KBM-7 (cell line): ENCODE measurements around the gene ZNF775.
A peak's percentile ranks its signal among the peaks of the same experiment; 100 is the strongest.

Source experiments
- DNase-seq: peaks from one replicate; pipeline ENCODE4 v3.0.0-alpha.2; 2015
- in situ Hi-C: fragments of 300-500 bp; cut with MboI; formaldehyde crosslinking; loops from 2 replicates; pipeline ENCODE4 v1.14.3; 2020; ENCODE audit warnings: low sequenced_read_pairs, low pct_unique_long_range_greater_than_20kb, mixed read lengths

The ZNF775 gene

DNA sequence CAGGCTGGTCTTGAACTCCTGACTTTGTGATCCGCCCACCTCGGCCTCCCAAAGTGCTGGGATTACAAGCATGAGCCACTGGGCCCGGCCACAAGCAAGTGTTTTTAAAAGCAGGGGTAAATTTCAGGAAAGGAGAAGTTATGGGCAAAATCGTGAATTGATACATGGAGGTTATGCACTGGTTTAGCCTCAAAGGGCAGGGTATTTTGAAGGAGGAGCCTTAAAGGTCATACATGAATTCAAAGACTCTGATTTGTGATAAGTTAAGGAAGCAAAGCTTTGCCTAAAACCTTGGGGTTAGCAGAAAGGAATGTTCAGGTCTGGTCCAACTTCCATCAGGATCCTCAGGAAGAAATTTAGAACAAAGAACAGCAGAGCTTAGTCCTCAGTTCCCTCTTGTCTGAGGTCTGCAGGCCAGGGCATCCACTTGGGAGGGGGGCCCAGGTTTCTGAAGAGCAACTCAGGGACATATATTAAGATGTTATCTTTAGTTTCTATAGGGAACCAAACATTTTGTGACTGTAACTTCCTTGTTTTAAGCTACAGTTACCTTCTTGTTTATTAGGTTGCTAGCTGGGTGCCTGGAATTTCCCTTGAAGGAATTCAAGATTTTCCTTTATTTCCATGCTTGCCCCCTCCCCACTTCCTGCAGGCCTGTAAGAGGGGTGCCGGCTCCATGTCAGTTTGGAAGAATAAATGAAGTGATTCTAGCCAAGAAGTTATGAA lies 13.3 kb upstream of the ZNF775 start:
- DNase-seq, result peak; percentile 80
- in situ Hi-C loops, result no loop called here

- in situ Hi-C loops, result no loop called here
Measured at GRCh38 chr7:150367677-150368095, 11.4 kb upstream of the ZNF775 start.

GRCh38 chr7:150368096-150368883 lies 10.8 kb upstream of the ZNF775 start, which contains the start of gene REPIN1:
Gene REPIN1 (plus strand): TSS chr7:150368822. CDS start chr7:150369712, 890 bp downstream.
- DNase-seq, result peak; percentile 83

More at GRCh38 chr7:150367677-150368095, 11.4 kb upstream of the ZNF775 start:
- no peak for DNase-seq

GRCh38 chr7:150368884-150369747 lies 10.0 kb upstream of the ZNF775 start:
- peak; percentile 59 for DNase-seq

More at GRCh38 chr7:150368096-150368883, 10.8 kb upstream of the ZNF775 start, which contains the start of gene REPIN1:
- in situ Hi-C loops, result no loop called here

GRCh38 chr7:150369748-150370501 lies 9.2 kb upstream of the ZNF775 start:
- no peak for DNase-seq
- in situ Hi-C loops, result no loop called here

More at GRCh38 chr7:150368884-150369747, 10.0 kb upstream of the ZNF775 start:
- in situ Hi-C loops, result no loop called here

DNA sequence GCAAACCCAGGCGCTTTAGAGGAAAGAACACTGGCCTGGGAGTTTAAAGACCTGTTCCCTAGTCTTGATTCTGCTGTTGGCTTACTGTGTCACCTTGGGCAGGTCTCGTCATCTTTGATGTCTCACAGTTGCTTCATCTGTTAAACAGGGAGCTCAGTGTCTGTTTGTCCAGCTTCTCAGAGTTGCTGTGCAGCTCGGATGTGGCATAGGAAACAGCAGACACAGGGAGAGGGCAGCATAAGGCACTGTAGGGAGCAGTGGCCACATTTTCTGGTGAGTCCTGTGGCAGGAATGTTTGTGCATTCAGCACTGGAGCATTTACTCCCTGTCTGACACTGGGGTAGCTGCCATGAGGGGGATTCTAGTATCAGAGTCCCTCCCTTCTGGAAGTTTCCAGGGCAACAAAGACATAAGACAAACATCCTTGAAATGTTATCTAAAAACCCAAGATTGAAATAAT lies 8.5 kb upstream of the ZNF775 start:
- no peak for DNase-seq

GRCh38 chr7:150371131-150371995 lies 7.8 kb upstream of the ZNF775 start:
- no peak for DNase-seq
- in situ Hi-C loops, result no loop called here

More for the DNA sequence above, 8.5 kb upstream of the ZNF775 start:
- in situ Hi-C loops, result no loop called here

- no peak for DNase-seq
- in situ Hi-C loops, result no loop called here
Measured at GRCh38 chr7:150371996-150372270, 7.2 kb upstream of the ZNF775 start.

GRCh38 chr7:150372271-150373048 lies 6.7 kb upstream of the ZNF775 start:
- in situ Hi-C loops, result no loop called here
- no peak for DNase-seq

GRCh38 chr7:150373049-150373801 lies 5.9 kb upstream of the ZNF775 start:
- in situ Hi-C loops, result no loop called here
- no peak for DNase-seq

DNA sequence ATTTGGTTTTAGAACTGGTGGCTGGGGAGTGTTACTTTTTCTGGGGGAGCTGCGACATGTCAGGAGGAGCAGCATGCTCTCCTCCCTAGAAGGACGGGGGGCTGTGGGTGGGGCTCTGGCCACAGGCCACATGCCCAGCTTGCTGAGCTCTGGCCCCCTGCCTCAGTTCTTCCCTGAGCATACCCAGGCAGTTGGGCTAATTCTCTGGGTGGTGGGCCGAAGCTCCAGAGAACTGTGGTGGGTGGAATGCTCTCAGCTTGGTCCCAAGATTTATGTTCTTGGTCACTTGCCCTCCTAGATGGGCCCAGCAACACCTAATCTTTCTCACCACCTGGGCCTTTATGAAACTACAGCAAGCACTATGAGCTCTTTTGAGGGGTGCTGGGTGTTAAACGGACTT lies 5.1 kb upstream of the ZNF775 start:
- no peak for DNase-seq

GRCh38 chr7:150374472-150374871 lies 4.7 kb upstream of the ZNF775 start:
- no peak for DNase-seq
- in situ Hi-C loops, result no loop called here

More for the DNA sequence above, 5.1 kb upstream of the ZNF775 start:
- in situ Hi-C loops, result no loop called here

GRCh38 chr7:150375662-150376521 lies 3.2 kb upstream of the ZNF775 start:
- in situ Hi-C loops, result no loop called here

DNA sequence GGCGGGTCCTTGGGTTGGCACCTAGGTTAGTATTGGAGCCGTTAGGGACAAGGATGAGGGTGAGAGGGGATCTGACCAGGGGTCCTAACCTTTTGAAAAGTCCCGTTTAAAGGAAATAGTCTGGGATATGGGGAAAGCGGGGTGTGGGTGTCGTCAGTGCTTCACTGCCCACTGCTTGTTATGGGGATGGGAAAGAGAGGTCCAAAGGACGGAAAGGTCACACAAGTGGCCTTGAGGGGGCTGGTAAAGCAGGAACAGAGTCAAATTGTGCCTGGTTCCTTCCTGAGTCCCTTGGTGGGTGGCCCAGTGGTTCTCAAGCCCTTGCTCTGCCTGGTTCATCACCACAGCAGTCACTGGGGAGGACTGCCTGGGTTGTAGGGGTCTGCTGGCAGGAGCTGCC lies 2.6 kb upstream of the ZNF775 start:
- no peak for DNase-seq
- in situ Hi-C loops, result no loop called here

More at GRCh38 chr7:150375662-150376521, 3.2 kb upstream of the ZNF775 start:
- DNase-seq, result no peak

DNA sequence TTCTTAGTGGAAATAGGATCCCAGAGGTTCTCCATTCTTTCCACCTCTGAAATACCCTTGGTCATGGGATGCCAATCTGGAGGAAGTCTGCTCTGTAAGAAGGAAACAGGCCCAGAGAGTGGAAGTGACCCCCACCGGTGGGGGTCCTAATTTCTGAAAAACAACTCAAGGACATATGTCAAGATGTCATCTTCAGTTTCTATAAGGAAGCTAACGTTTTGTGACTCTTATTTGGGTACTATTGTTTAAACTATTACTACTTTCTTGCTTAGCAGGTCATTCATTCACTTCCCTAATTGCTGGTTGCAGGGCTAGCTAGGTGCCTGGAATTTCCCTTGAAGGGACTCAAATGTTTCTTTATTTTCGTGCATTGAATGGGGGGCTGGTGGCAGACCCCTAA lies 1.9 kb upstream of the ZNF775 start:
- in situ Hi-C loops, result no loop called here
- DNase-seq, result no peak

GRCh38 chr7:150377635-150378034 lies 1.5 kb upstream of the ZNF775 start:
- in situ Hi-C loops, result no loop called here

More at GRCh38 chr7:150377635-150378034, 1.5 kb upstream of the ZNF775 start:
- DNase-seq, result no peak
